Astrocyte of the spinal cord (primary cell): ENCODE results near the gene CATSPERB.
"Not testable (repeated sequence)": the region's sequence is repeated elsewhere in the genome, so short reads cannot be mapped to it uniquely, and the experiment has no call there.

Experiments
- DNase-seq: peaks from one replicate; pipeline ENCODE4 v3.0.0; 2011; ENCODE audit warnings: low read depth, low spot score
- H3K4me3 ChIP-seq: 2 replicates; pipeline ENCODE4 v1.5.1; 2011; ENCODE audit warnings: low read depth, mild to moderate bottlenecking, low read length, moderate library complexity
- in situ Hi-C: cut with HindIII; loops from 2 replicates; pipeline ENCODE4 v1.10.0; 2017; ENCODE audit warnings: low sequenced_read_pairs
- TF ChIP-seq, protein P1 (sequence below): IDR thresholded peaks from 2 replicates; pipeline ENCODE4 v1.5.1; 2012; ENCODE audit warnings: low read depth, mild to moderate bottlenecking, low read length, inconsistent platforms

The CATSPERB gene

GRCh38 chr14:91708795-91709194 is 23.1 kb downstream of the CATSPERB start:
- in situ Hi-C loops, result no loop called here
- TF ChIP-seq, protein P1, sequence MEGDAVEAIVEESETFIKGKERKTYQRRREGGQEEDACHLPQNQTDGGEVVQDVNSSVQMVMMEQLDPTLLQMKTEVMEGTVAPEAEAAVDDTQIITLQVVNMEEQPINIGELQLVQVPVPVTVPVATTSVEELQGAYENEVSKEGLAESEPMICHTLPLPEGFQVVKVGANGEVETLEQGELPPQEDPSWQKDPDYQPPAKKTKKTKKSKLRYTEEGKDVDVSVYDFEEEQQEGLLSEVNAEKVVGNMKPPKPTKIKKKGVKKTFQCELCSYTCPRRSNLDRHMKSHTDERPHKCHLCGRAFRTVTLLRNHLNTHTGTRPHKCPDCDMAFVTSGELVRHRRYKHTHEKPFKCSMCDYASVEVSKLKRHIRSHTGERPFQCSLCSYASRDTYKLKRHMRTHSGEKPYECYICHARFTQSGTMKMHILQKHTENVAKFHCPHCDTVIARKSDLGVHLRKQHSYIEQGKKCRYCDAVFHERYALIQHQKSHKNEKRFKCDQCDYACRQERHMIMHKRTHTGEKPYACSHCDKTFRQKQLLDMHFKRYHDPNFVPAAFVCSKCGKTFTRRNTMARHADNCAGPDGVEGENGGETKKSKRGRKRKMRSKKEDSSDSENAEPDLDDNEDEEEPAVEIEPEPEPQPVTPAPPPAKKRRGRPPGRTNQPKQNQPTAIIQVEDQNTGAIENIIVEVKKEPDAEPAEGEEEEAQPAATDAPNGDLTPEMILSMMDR, result no peak
- no peak for DNase-seq
- no peak overlapping the region for H3K4me3 ChIP-seq

DNA sequence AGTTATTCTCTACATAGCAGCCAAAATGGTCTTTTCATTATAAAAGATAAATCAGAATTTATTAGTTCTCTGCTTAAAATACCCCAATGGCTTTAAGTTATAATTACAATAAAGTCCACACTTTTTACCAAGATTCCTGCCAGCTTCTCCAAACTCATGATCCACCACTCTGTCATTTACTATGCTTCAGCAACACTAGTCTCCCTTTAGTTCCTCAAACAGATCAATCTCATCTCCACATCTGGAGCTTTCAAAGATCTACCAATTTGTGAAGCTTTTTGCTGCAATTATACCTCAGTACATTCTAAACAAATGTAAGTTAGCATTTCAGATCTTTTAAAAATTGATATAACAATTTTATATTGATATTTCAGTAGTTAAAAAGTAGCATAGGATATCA is 24.9 kb downstream of the CATSPERB start:
- TF ChIP-seq, protein P1, result no peak
- H3K4me3 ChIP-seq, result no peak overlapping the region
- in situ Hi-C loops, result no loop called here
- no peak for DNase-seq

DNA sequence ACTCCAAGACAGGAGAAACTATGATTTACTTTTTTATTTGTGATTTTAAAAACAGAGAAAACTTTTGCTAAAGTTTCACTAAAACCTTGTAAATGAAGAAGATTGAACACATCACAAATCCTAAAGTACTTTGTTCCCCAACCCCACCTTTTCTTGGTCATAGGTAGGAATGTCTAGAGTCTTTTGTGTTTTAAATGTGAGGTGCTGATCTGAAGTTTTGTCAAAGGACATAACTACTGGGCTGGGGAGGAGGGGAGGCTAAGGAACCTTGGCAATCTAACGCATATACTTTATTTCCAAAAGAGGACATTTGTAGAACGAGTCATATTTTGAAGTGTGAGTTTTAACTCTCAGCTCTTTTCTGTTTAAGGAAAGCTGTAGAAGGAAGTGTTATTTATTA is 37.2 kb downstream of the CATSPERB start:
- H3K4me3 ChIP-seq, result no peak overlapping the region
- TF ChIP-seq, protein P1, result no peak
- no peak for DNase-seq
- in situ Hi-C loops, result no loop called here

DNA sequence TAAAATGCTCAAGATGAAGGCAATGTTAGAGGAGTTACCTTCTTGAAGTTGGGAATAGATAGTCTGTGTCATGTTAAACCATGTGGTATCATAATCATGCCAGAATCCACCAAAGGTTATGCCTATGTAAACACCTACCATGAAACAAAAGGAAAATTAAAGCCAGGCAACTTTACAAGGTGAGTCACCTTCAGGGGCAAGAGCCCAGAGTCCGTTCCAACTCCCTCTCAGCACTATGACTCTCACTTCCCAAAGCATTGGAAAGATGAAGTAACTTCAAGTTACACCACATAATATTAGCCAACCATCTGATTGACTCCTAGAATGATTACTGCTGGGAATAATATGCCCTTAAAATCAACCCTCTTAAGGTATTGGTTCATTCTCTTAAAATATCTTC is 38.5 kb downstream of the CATSPERB start:
- no peak for DNase-seq
- TF ChIP-seq, protein P1, result no peak
- in situ Hi-C loops, result no loop called here
- no peak overlapping the region for H3K4me3 ChIP-seq

GRCh38 chr14:91692075-91692474 is 39.8 kb downstream of the CATSPERB start:
- in situ Hi-C loops, result no loop called here
- DNase-seq, result no peak
- TF ChIP-seq, protein P1, result no peak
- H3K4me3 ChIP-seq, result no peak overlapping the region

- no peak overlapping the region for H3K4me3 ChIP-seq
- in situ Hi-C loops, result no loop called here
- TF ChIP-seq, protein P1, result no peak
- DNase-seq, result no peak
Observed at GRCh38 chr14:91689608-91690007, 42.3 kb downstream of the CATSPERB start.

DNA sequence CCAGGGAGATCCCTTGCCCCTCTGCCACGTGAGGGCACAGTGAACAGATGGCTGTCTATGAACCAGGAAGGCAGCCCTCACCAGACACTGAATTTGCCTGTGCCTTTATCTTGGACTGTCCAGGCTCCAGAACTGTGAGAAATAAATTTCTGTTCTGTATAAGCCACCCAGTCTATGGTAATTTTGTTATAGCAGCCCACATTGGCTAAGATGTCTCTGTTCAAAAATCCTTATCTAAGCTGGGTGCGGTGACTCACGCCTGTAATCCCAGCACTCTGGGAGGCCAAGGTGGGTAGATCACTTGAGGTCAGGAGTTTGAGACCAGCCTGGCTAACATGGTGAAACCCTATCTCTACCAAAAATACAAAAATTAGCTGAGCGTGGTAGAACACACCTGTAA is 44.5 kb downstream of the CATSPERB start:
- DNase-seq, in situ Hi-C loops, H3K4me3 ChIP-seq: not testable (repeated sequence)
